Esophagus squamous epithelium (tissue), 5 donors: ENCODE results near the gene SLC9A9. TPM values are rescaled to one million over a fixed set of nuclear protein-coding genes. Genes with fewer than 3 reads are reported as not detected.

Source experiments
- DNase-seq: peaks from one replicate; lab custom pipeline; 2025; lab: John Stamatoyannopoulos, UW
- H3K27ac ChIP-seq, 4 donors: fragments of 200-600 bp; sonication (generic); one replicate each; pipeline ENCODE4 v1.5.1; 2016 to 2019; ENCODE audit warnings: mild to moderate bottlenecking in 1 of 4
- H3K27me3 ChIP-seq, 4 donors: fragments of 200-600 bp; sonication (generic); 1 replicate in 3 of 4; 2 replicates in 1 of 4; pipeline versions ENCODE4 v1.5.1 to v1.6.0; 2017 to 2021; ENCODE audit warnings: antibody characterized with exemption in 1 of 4
- H3K36me3 ChIP-seq, 3 donors: fragments of 200-600 bp; sonication (generic); one replicate each; pipeline ENCODE4 v1.5.1; 2016 to 2019
- H3K4me1 ChIP-seq, 3 donors: fragments of 200-600 bp; sonication (generic); one replicate each; pipeline ENCODE4 v1.5.1; 2017 to 2019
- H3K4me3 ChIP-seq, 4 donors: fragments of 200-600 bp; sonication (generic); 1 replicate in 3 of 4; 2 replicates in 1 of 4; pipeline ENCODE4 v1.5.1; 2016 to 2019; ENCODE audit warnings: mild to moderate bottlenecking in 2 of 4, moderate library complexity in 1 of 4
- H3K9me3 ChIP-seq, 3 donors: fragments of 200-600 bp; sonication (generic); one replicate each; pipeline ENCODE4 v1.5.1; 2016 to 2019
- CTCF ChIP-seq, 6 experiments: fragments of 450-650 bp in 4 of 6; fragments of 200-600 bp in 2 of 6; sonication (generic) in 2 of 6; IDR thresholded peaks; one replicate each; pipeline ENCODE4 v1.5.1; 2016 to 2019; ENCODE audit warnings: antibody characterized with exemption in 6 of 6, mild to moderate bottlenecking in 4 of 6, moderate library complexity in 4 of 6
- POLR2A ChIP-seq, 4 donors: fragments of 450-650 bp; IDR thresholded peaks; one replicate each; pipeline ENCODE4 v1.6.1; 2017; ENCODE audit warnings: antibody characterized with exemption in 4 of 4, mild to moderate bottlenecking in 4 of 4, moderate library complexity in 3 of 4
- WGBS, 2 donors: methylation state at CpG; one replicate each; pipeline ENCODE4 v1.1.5; 2018; 5-methylcytosine and 5-hydroxymethylcytosine counted together
- intact Hi-C: fragments of 100-400 bp; cut with DNase I; formaldehyde crosslinking; loops from one replicate; pipeline ENCODE4 v1.15.0; 2022
- total RNA-seq, 4 donors: library from RNA; depleted of rRNA; stranded (reverse); fragments of >200 nt; gene quantifications; one replicate each; pipeline ENCODE4 v1.1.0, GENCODE V29; 2016
- donor health status: DM: yes; HTN: yes; CAD: no.

Gene SLC9A9
- 10 to 100 TPM; 11.2 to 22.3 (median 18.9) TPM for total RNA-seq

- Histone ChIP-seq H3K27ac (peak within 1 kb of the TSS; percentile 65 to 89 (median 83)), H3K9me3 (no peaks in the 10 kb centered on the region), H3K4me3 (peak within 1 kb of the TSS; percentile 42 to 81 (median 61)), H3K36me3 (no peaks in the 10 kb centered on the region), H3K4me1 (peaks cover 9 to 77% (median 54%) of the 10 kb centered on the region in 3 donors), H3K27me3 (no peaks in the 10 kb centered on the region)
- DNase-seq: no peak
- intact Hi-C loops: no loop called here
- WGBS, 2 donors: 0 to 1% methylated on average over 12 to 15 of the region's 15 CpGs
- TF ChIP-seq POLR2A (IDR thresholded peaks at IDR 0.05): peak in 2 of 4 donors; percentile 20
- TF ChIP-seq CTCF (IDR thresholded peaks at IDR 0.05): no peak
Observed at GRCh38 chr3:143847787-143848631, at the start of gene SLC9A9. Gene SLC9A9, minus strand, starts transcription at chr3:143848468. Its CDS starts 146 bp downstream, at chr3:143848322.

- Histone ChIP-seq H3K27me3 (no peaks in the 10 kb centered on the region), H3K9me3 (no peaks in the 10 kb centered on the region), H3K27ac (no peak overlapping the region), H3K4me3 (no peak overlapping the region), H3K36me3 (no peaks in the 10 kb centered on the region), H3K4me1 (peaks cover 0 to 23% (median 0%) of the 10 kb centered on the region in 3 donors)
- WGBS, 2 donors: 21 to 27% methylated on average over 7 of the region's 7 CpGs
- intact Hi-C loops: no loop called here
- DNase-seq: no peak
- TF ChIP-seq POLR2A (IDR thresholded peaks at IDR 0.05) (no peak), CTCF (IDR thresholded peaks at IDR 0.05) (no peak)
Observed at GRCh38 chr3:143897576-143898295, 49.5 kb upstream of the SLC9A9 start.

- WGBS, 2 donors: 79 to 81% methylated on average over 4 of the region's 4 CpGs
- no peak overlapping the region for H3K27ac ChIP-seq
- H3K9me3 ChIP-seq: no peaks in the 10 kb centered on the region
- intact Hi-C loops: no loop called here
- H3K27me3 ChIP-seq: no peaks in the 10 kb centered on the region
- DNase-seq: no peak
- H3K4me3 ChIP-seq: no peak overlapping the region
- peaks cover 0 to 23% (median 0%) of the 10 kb centered on the region in 3 donors for H3K4me1 ChIP-seq
- TF ChIP-seq POLR2A (IDR thresholded peaks at IDR 0.05) (no peak), CTCF (IDR thresholded peaks at IDR 0.05) (no peak)
- no peaks in the 10 kb centered on the region for H3K36me3 ChIP-seq
Observed at GRCh38 chr3:143896486-143896885, 48.2 kb upstream of the SLC9A9 start.

GRCh38 chr3:143895805-143896204, 47.5 kb upstream of the SLC9A9 start:
- intact Hi-C loops: no loop called here
- peak in 1 of 6 experiments; percentile 27 for TF ChIP-seq CTCF (IDR thresholded peaks at IDR 0.05)
- no peak for TF ChIP-seq POLR2A (IDR thresholded peaks at IDR 0.05)
- WGBS, 2 donors: 71 to 88% methylated on average over 1 of the region's 1 CpG
- Histone ChIP-seq H3K36me3 (no peaks in the 10 kb centered on the region), H3K27me3 (no peaks in the 10 kb centered on the region), H3K4me3 (no peak overlapping the region), H3K4me1 (peaks cover 0 to 16% (median 0%) of the 10 kb centered on the region in 3 donors), H3K27ac (no peak overlapping the region), H3K9me3 (no peaks in the 10 kb centered on the region)
- no peak for DNase-seq

GRCh38 chr3:143888846-143889245, 40.6 kb upstream of the SLC9A9 start:
- Histone ChIP-seq H3K27me3 (no peaks in the 10 kb centered on the region), H3K9me3 (no peaks in the 10 kb centered on the region), H3K4me1 (no peaks in the 10 kb centered on the region), H3K27ac (no peak overlapping the region), H3K4me3 (no peak overlapping the region), H3K36me3 (no peaks in the 10 kb centered on the region)
- 84 to 94% methylated on average over 2 of the region's 2 CpGs for WGBS, 2 donors
- intact Hi-C loops: no loop called here
- no peak for TF ChIP-seq POLR2A (IDR thresholded peaks at IDR 0.05)
- TF ChIP-seq CTCF (IDR thresholded peaks at IDR 0.05): no peak
- no peak for DNase-seq
